NCI-H446 treated with DMSO at 0.1 percent for 48 hours (cell line): Measurements from ENCODE around the gene CDC42SE2.
"Not testable (repeated sequence)": the region's sequence is repeated elsewhere in the genome, so short reads cannot be mapped to it uniquely, and the experiment has no call there.

Experiments used
- DNase-seq: peaks from one replicate; lab custom pipeline; 2025; lab: John Stamatoyannopoulos, UW

The CDC42SE2 gene

DNA sequence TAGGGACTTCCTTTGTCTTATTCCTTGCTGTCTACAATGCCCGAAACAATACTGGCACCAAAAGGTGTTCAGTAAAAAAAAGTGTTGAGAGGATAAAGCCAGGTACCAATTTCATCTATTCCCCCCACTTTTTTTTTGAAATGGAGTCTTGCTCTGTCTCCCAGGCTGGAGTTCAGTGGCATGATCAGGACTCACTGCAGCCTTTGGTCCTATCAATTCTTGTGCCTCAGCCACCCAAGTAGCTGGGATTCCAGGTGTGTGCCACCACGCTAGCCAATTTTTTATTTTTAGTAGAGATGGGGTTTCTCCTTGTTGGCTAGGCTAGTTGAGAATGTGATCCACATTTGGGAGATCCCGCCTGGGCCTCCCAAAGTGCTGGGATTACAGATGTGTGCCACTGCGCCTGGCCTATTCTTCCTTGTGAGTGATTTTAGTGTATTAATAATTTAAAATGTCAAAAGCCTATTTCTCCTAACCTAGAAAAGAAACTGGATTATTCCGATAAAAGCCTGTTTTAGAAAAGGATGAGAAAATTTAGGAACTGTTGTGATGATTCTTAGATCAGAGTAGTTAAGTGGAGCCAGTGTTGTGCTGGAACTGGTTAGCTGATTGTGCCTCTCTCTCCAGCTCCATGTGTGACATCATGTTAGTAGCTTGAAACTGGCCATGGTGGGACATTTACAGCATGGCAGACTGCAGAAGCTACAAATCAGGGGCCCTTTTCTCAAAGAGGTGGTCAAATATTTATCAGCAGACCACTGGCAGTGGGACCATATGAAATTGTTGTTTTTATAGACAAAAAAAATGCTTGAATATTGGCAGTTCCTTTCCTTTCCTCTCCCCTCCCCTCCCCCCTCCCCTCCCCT, 14.3 kb downstream of the CDC42SE2 start:
- DNase-seq, result no peak

DNA sequence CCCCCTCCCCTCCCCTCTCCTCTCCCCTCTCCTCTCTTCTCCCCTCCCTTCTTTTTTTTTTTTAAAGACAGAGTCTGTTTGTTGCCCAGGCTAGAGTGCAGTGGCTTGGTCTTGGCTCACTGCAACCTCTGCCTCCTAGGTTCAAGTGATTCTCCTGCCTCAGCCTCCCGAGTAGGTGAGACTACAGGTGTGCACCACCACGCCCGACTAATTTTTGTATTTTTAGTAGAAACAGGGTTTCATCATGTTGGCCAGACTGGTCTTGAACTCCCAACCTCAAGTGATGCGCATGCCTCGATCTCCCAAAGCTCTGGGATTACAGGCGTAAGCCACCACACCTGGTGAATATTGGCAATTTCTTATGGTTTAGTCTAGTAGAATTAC, 14.9 kb downstream of the CDC42SE2 start:
- DNase-seq, result not testable (repeated sequence)

DNA sequence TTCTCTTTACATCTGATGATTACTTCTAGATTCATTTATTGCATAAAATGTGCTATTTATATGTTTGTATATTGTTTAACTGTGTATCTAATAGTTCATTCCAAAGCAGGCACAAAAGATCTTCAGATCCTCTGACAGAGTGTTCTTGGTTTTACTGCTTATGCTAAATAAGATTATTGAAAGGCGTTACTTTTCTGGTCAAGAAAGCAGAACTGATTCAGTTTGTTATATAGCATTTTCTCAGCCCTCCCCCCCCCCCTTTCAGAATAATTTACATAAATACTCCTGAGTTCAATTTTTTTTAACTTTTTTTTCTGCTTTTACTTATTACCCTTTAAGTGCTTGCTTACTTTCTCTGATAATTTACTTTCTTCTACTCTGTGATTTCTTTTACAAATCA, 15.4 kb downstream of the CDC42SE2 start:
- no peak for DNase-seq

DNA sequence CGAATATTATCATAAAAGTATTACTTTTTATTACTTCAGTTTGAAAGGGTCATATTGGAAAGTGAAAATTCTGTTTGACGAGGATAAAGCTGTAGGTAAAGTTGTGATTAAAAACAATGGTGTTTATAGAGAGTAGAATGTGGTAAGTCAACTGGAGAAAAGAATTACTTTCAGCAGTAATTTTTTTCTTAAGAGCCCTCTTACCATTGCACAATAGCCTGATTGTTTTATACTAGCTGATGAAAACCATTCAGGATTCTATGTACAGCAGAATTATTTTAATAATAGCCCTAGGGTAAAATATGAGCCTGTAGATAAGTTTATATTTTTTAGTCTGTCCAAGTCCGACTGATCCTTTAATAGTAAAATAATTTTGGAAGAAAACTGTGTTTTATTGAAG, 16.6 kb downstream of the CDC42SE2 start:
- no peak for DNase-seq

DNA sequence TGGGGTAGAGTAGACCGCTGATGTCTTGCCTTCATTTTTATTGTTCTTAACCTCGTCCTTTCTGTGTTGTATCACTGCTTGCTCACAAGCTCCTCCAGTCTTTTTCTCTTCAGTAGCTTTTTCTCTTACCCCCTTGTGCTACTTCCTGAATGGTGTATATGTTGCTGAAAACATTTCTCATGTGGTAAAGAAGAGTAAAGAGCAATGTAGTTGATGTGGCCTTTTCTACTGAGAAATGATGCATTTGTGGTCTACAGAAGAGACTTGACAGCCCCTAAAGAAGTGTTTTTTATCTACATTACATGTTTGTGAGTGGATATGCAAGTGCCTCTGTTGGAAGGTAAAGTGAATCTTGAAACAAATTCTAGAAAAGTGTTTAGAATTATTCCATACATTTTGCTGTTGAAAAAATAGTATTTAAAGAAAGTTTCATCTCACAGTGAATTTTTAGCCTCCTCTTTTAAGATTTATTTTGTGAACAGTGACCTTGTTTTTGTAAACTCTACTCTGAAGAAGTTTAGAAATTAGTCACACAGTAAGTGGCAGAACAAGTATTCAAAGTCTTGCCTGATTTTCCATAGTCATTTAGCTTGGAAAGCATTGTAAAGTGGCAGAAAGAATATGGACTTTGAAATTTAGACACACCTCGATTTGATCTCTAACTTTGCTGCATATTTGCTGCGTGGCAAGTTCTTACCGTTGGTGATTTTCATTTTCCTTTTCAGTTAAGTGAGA, 17.4 kb downstream of the CDC42SE2 start:
- DNase-seq, result no peak

DNA sequence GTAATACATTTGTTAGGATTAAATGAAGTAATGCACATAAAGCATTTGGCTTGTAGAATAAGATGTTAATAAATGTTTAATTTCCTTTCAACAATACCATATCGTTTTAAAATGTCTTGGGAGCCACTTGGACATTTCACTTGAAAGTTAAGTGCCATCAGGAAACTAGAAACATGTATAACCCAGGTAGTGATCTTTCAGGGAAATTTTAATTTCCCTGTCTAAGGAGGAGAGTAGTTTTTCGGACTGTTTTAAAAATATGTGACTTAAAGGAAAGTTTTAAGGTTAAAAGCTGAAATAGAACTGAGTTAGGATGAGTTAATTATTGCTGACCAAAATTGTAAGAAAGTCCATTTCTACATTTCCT, 18.0 kb downstream of the CDC42SE2 start:
- no peak for DNase-seq

DNA sequence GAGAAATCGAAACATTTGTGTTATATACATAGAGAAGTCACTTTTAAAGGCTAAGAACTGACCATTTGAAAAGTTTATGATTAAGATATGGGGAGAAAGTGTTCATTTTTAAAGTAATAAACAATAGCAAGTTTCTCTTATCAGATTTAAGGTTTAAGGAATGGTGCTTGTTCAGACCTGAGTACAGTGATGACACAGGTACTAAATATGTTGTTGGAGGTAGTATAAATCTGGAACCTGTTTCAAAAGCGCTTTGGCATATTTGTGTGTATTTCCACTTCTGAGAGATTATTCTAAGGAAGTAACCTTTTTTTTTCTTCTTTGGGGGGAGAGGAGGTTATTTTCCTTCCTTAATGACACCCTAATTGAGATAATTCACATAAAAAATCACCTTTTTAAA, 18.4 kb downstream of the CDC42SE2 start:
- DNase-seq, result no peak

DNA sequence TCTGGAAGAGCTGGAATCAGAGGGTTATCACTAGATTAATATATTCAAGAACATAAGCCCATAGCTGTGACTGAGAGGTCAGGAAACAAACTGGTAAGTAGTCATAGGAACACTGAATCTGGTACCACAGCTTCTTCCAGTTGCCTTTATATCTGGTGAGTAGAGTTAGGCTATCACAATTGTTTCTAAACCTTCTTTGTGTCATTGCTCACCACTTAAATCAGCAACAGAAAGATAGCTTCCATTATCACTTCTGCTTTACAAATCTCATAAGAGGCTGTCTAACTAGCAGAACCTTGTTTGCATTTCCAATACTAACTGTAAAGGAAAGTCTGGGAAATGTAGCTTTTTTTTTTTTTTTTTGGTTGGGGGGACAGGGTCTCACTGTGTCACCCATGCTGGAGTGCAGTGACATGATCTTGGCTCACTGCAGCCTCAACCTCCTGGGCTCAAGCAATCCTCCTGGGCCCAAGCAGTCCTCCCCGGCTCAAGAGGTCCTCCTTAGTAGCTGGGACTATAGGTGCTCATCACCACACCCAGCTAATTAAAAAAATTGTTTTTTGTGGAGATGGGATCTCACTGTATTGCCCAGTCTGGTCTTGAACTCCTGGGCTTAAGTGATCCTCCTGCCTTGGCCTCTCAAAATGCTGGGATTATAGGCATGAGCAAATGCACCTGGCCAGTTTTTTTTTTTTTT, 22.0 kb downstream of the CDC42SE2 start:
- no peak for DNase-seq

DNA sequence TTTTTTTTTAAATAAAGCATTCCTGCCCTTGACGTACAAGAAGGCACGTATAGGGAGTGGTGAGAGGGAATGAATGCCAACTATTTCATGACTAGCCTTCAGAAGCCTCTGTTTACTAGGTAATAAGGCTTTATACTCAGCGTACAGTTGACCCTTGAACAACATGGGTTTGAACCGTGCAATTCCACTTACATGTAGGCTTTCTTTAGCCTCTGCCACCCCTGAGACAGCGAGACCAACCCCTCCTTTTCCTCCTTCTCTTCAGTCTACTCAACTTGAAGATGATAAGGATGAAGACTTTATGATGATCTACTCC, 22.5 kb downstream of the CDC42SE2 start:
- no peak for DNase-seq

- no peak for DNase-seq
Observed at GRCh38 chr5:131288328-131288727, 24.5 kb downstream of the CDC42SE2 start.

GRCh38 chr5:131289738-131290137, 25.9 kb downstream of the CDC42SE2 start:
- DNase-seq, result no peak

- no peak for DNase-seq
Observed at GRCh38 chr5:131296213-131296672, 32.4 kb downstream of the CDC42SE2 start.

- no peak for DNase-seq
Observed at GRCh38 chr5:131297886-131298285, 34.0 kb downstream of the CDC42SE2 start.

GRCh38 chr5:131299465-131299864, 35.6 kb downstream of the CDC42SE2 start:
- DNase-seq, result no peak

- no peak for DNase-seq
Observed at GRCh38 chr5:131302506-131302905, 38.7 kb downstream of the CDC42SE2 start.

- no peak for DNase-seq
Observed at GRCh38 chr5:131303537-131303936, 39.7 kb downstream of the CDC42SE2 start.

- DNase-seq, result no peak
Observed at GRCh38 chr5:131304414-131304813, 40.6 kb downstream of the CDC42SE2 start.

- DNase-seq, result no peak
Observed at GRCh38 chr5:131305138-131305689, 41.4 kb downstream of the CDC42SE2 start.

DNA sequence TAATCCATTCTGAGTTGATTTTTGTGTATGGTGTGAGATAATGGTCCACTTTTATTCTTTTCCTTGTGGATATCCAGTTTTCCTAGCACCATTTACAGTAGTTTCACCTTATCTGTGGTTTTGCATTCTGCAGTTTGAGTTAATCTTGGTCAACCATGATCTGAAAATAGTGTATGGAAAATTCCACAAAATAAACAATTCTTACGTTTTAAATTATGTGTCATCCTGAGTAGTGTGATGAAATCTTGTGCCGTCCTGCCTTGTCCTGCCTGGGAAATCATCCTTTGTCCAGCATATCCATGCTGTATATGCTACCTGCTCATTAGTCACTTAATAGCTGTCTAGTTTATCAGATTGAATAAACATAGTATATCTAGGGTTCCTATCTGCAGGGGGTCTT, 42.1 kb downstream of the CDC42SE2 start:
- DNase-seq, result no peak

- not testable (repeated sequence) for DNase-seq
Observed at GRCh38 chr5:131312235-131312772, 48.5 kb downstream of the CDC42SE2 start.

GRCh38 chr5:131316026-131316425, 52.2 kb downstream of the CDC42SE2 start:
- no peak for DNase-seq

- DNase-seq, result no peak
Observed at GRCh38 chr5:131316822-131317221, 53.0 kb downstream of the CDC42SE2 start.
